Ovary (tissue), 9 donors: ENCODE data around the gene MYRF. TPM values are rescaled to one million over a fixed set of nuclear protein-coding genes. Genes with fewer than 3 reads are reported as not detected.
A peak's percentile ranks its signal among the peaks of the same experiment; 100 is the strongest.

Experiments
- DNase-seq, 5 donors: peaks; one replicate each; pipeline ENCODE4 v3.0.0-alpha.2; 2019 to 2020
- H3K27ac ChIP-seq, 2 donors: fragments of 200-600 bp; one replicate each; pipeline versions ENCODE4 v1.5.1 to v1.8.0; 2019 to 2022
- H3K27me3 ChIP-seq: fragments of 200-600 bp; one replicate; pipeline ENCODE4 v1.8.0; 2022
- H3K36me3 ChIP-seq: fragments of 200-600 bp; sonication (generic); one replicate; pipeline ENCODE4 v1.5.1; 2019
- H3K4me1 ChIP-seq: one replicate; pipeline ENCODE4 v1.8.1; 2013; ENCODE audit warnings: mild to moderate bottlenecking, moderate library complexity; ENCODE audit not compliant: insufficient read depth
- H3K4me3 ChIP-seq: fragments of 200-600 bp; sonication (generic); one replicate; pipeline ENCODE4 v1.5.1; 2017
- H3K9me3 ChIP-seq, 2 donors: fragments of 200-600 bp in 1 of 2; sonication (generic) in 1 of 2; one replicate each; pipeline versions ENCODE4 v1.5.1 to v1.8.1; 2013 to 2019; ENCODE audit warnings: mild to moderate bottlenecking in 1 of 2, moderate library complexity in 1 of 2
- CTCF ChIP-seq, 3 donors: fragments of 450-650 bp in 2 of 3; fragments of 200-600 bp in 1 of 3; IDR thresholded peaks; one replicate each; pipeline versions ENCODE4 v1.5.1 to v1.8.0; 2016 to 2022; ENCODE audit warnings: antibody characterized with exemption in 3 of 3, mild to moderate bottlenecking in 1 of 3
- EP300 ChIP-seq: sonication (generic); formaldehyde crosslinking; IDR thresholded peaks from one replicate; pipeline ENCODE4 v1.6.1; 2017; ENCODE audit warnings: antibody characterized with exemption
- POLR2A ChIP-seq: fragments of 450-650 bp; IDR thresholded peaks from one replicate; pipeline ENCODE4 v1.6.1; 2017; ENCODE audit warnings: antibody characterized with exemption, mild to moderate bottlenecking, moderate library complexity
- WGBS, 3 donors: extraction: QIAGEN DNeasy Blood & Tissue Kit in 1 of 3; methylation state at CpG; one replicate each; pipeline versions ENCODE4 v1.1.5 to v1.1.7; 2013 to 2017; 5-methylcytosine and 5-hydroxymethylcytosine counted together
- intact Hi-C, 4 donors: fragments of 100-400 bp; cut with DNase I; formaldehyde crosslinking; loops; one replicate each; pipeline versions ENCODE4 v1.11.0 to v1.15.1; 2022 to 2023
- polyA plus RNA-seq, 2 donors: library from polyadenylated mRNA; stranded (reverse); fragments of 200-250 nt in 1 of 2; fragments of 350-450 nt in 1 of 2; fragmentation: Illumina TruSeq in 1 of 2; extraction: RNeasy Lipid Tissue Mini Kit (QIAGEN cat#74804) in 1 of 2; gene quantifications; one replicate each; pipeline ENCODE4 v1.2.3, GENCODE V29; 2013 to 2014
- total RNA-seq, 7 donors: library from RNA; depleted of rRNA in 2 of 7; stranded (reverse); fragments of >200 nt in 2 of 7; fragmentation: NEBNext Ultra II Directional in 3 of 7; extraction: Animal tissue kit (Norgen Biotek cat#: 25700) in 3 of 7; gene quantifications; one replicate each; pipeline versions ENCODE4 v1.1.0 to v1.2.4, GENCODE V29; 2016 to 2023
- donor health status: DM: no; HTN: no; CAD: no; lungs with moderate emphysema.
- donor health status: DM: no; HTN: no; CAD: no.
- donor health status: Bipolar disorder and iron deficiency.
- donor health status: DM: yes; HTN: yes; CAD: no.
- donor health status: DM: no; HTN: no; CAD: no.
- donor health status: DM: yes; HTN: yes; CAD: no.

The MYRF gene
- total and polyA plus RNA-seq, 9 donors = 6.6 to 109 (median 23.3) TPM

GRCh38 chr11:61716478-61717285, 35.8 kb upstream of the MYRF start:
- Histone ChIP-seq H3K27me3 (no peaks in the 10 kb centered on the region), H3K36me3 (no peaks in the 10 kb centered on the region), H3K4me1 (peaks cover 3% of the 10 kb centered on the region), H3K9me3 (no peaks in the 10 kb centered on the region), H3K27ac (no peak overlapping the region), H3K4me3 (no peak overlapping the region)
- intact Hi-C loops = no loop called here
- DNase-seq = no peak
- TF ChIP-seq POLR2A = no peak
- no peak for TF ChIP-seq EP300
- TF ChIP-seq CTCF (IDR thresholded peaks at IDR 0.05) = no peak
- WGBS, 3 donors = 91 to 93% (median 92%) methylated on average over 12 to 13 of the region's 13 CpGs

DNA sequence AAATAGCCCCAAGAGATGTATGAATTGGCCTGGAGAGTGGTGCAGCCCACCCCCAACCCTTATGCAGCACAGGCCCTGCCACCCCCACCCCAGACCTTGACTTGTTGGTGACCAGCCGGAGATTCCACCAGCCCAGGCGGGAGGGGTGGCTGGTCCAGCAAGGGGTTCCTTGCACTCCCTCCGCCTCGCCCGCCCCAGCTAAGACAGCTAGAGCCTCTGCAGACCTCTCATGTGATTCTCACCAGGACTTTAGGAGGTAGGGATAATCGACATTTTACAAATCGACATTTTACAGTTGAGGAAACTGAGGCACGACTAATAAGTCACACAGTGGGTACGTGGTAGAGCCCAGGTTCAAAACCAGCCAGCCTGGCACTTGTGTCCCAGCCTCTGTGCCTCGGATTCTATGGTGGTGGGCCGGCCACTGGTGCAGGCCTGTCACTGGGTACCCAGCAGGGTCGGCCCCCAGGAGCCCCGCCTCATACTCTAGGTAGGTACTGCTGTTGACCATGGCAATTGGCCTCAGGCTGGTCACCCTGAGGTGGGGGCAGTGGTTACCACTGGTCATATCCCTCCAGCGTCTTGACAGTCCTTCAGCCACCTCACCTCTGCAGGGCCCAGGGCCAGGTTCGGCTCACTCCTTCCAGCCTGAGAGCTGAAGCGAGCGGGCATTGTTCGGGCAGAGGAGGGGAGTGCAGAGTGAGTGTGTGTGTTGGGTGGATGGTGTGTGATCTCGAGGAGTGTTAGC, 35.0 kb upstream of the MYRF start:
- Histone ChIP-seq H3K36me3 (no peaks in the 10 kb centered on the region), H3K4me3 (no peak overlapping the region), H3K4me1 (peaks cover 3% of the 10 kb centered on the region), H3K9me3 (no peaks in the 10 kb centered on the region), H3K27ac (no peak overlapping the region), H3K27me3 (no peaks in the 10 kb centered on the region)
- no peak for TF ChIP-seq EP300
- TF ChIP-seq CTCF (IDR thresholded peaks at IDR 0.05) = no peak
- TF ChIP-seq POLR2A = no peak
- no peak for DNase-seq
- intact Hi-C loops = no loop called here
- 80 to 91% (median 89%) methylated on average over 19 of the region's 19 CpGs for WGBS, 3 donors

DNA sequence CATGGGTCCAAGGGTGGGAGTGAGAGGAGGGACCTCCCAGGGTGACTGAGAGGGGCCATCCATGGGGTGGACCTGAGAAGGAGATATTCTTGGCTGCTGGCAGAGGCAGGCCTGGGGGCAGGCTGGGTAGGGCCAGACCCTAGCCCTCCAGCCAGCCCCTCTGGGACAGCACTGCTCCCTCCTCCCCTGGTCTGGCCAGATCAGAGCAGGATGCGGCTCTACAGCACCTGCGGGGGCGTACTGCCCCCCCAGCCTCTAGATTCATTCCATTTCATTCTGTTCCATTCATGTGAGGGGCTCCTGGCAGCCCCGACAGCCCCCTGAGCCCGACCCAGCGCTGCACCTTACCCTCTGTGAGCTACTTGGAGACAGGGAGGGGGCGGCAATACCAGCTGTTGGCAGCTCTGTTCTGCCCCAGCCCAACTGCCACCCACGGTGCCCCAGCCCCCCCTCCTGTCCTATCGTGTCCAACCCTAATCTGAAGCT, 34.3 kb upstream of the MYRF start:
- H3K27me3 ChIP-seq = no peaks in the 10 kb centered on the region
- peaks cover 3% of the 10 kb centered on the region for H3K4me1 ChIP-seq
- WGBS, 3 donors = 7 to 10% (median 7%) methylated on average over 9 of the region's 9 CpGs
- intact Hi-C loops = no loop called here
- peak overlapping the region; percentile 48 for H3K4me3 ChIP-seq
- no peak for TF ChIP-seq POLR2A
- TF ChIP-seq CTCF (IDR thresholded peaks at IDR 0.05) = no peak
- no peak for TF ChIP-seq EP300
- peak in 1 of 5 donors; percentile 50 for DNase-seq
- H3K9me3 ChIP-seq = no peaks in the 10 kb centered on the region
- peak overlapping the region in 1 of 2 donors; percentile 41 for H3K27ac ChIP-seq
- H3K36me3 ChIP-seq = no peaks in the 10 kb centered on the region

GRCh38 chr11:61718621-61719302, 33.7 kb upstream of the MYRF start:
- H3K27ac ChIP-seq = peak overlapping the region in 1 of 2 donors; percentile 41
- TF ChIP-seq EP300 (no peak), CTCF (IDR thresholded peaks at IDR 0.05) (no peak), POLR2A (no peak)
- no peaks in the 10 kb centered on the region for H3K27me3 ChIP-seq
- H3K36me3 ChIP-seq = no peaks in the 10 kb centered on the region
- H3K4me1 ChIP-seq = peaks cover 3% of the 10 kb centered on the region
- intact Hi-C loops = no loop called here
- no peaks in the 10 kb centered on the region for H3K9me3 ChIP-seq
- peak; percentile 74 to 79 (median 75) for DNase-seq
- 1 to 24% (median 6%) methylated on average over 15 to 21 of the region's 21 CpGs for WGBS, 3 donors
- peak overlapping the region; percentile 48 for H3K4me3 ChIP-seq
